Esophagus squamous epithelium (tissue), 5 donors: ENCODE results near the gene CAMK2A. TPM values are rescaled to one million over a fixed set of nuclear protein-coding genes. Genes with fewer than 3 reads are reported as not detected.

Experiments used
- DNase-seq: peaks from one replicate; lab custom pipeline; 2025; lab: John Stamatoyannopoulos, UW
- H3K27ac ChIP-seq, 4 donors: fragments of 200-600 bp; sonication (generic); one replicate each; pipeline ENCODE4 v1.5.1; 2016 to 2019; ENCODE audit warnings: mild to moderate bottlenecking in 1 of 4
- H3K27me3 ChIP-seq, 4 donors: fragments of 200-600 bp; sonication (generic); 1 replicate in 3 of 4; 2 replicates in 1 of 4; pipeline versions ENCODE4 v1.5.1 to v1.6.0; 2017 to 2021; ENCODE audit warnings: antibody characterized with exemption in 1 of 4
- H3K36me3 ChIP-seq, 3 donors: fragments of 200-600 bp; sonication (generic); one replicate each; pipeline ENCODE4 v1.5.1; 2016 to 2019
- H3K4me1 ChIP-seq, 3 donors: fragments of 200-600 bp; sonication (generic); one replicate each; pipeline ENCODE4 v1.5.1; 2017 to 2019
- H3K4me3 ChIP-seq, 4 donors: fragments of 200-600 bp; sonication (generic); 1 replicate in 3 of 4; 2 replicates in 1 of 4; pipeline ENCODE4 v1.5.1; 2016 to 2019; ENCODE audit warnings: mild to moderate bottlenecking in 2 of 4, moderate library complexity in 1 of 4
- H3K9me3 ChIP-seq, 3 donors: fragments of 200-600 bp; sonication (generic); one replicate each; pipeline ENCODE4 v1.5.1; 2016 to 2019
- POLR2A ChIP-seq, 4 donors: fragments of 450-650 bp; IDR thresholded peaks; one replicate each; pipeline ENCODE4 v1.6.1; 2017; ENCODE audit warnings: antibody characterized with exemption in 4 of 4, mild to moderate bottlenecking in 4 of 4, moderate library complexity in 3 of 4
- WGBS, 2 donors: methylation state at CpG; one replicate each; pipeline ENCODE4 v1.1.5; 2018; 5-methylcytosine and 5-hydroxymethylcytosine counted together
- intact Hi-C: fragments of 100-400 bp; cut with DNase I; formaldehyde crosslinking; loops from one replicate; pipeline ENCODE4 v1.15.0; 2022
- total RNA-seq, 4 donors: library from RNA; depleted of rRNA; stranded (reverse); fragments of >200 nt; gene quantifications; one replicate each; pipeline ENCODE4 v1.1.0, GENCODE V29; 2016
- TF ChIP-seq, protein P1 (sequence below), 6 experiments: fragments of 450-650 bp in 4 of 6; fragments of 200-600 bp in 2 of 6; sonication (generic) in 2 of 6; IDR thresholded peaks; one replicate each; pipeline ENCODE4 v1.5.1; 2016 to 2019; ENCODE audit warnings: antibody characterized with exemption in 6 of 6, mild to moderate bottlenecking in 4 of 6, moderate library complexity in 4 of 6
- donor health status: DM: yes; HTN: yes; CAD: no.

CAMK2A gene
- total RNA-seq, 4 donors from 2014 or later = 0.04 TPM; not detected in 3

DNA sequence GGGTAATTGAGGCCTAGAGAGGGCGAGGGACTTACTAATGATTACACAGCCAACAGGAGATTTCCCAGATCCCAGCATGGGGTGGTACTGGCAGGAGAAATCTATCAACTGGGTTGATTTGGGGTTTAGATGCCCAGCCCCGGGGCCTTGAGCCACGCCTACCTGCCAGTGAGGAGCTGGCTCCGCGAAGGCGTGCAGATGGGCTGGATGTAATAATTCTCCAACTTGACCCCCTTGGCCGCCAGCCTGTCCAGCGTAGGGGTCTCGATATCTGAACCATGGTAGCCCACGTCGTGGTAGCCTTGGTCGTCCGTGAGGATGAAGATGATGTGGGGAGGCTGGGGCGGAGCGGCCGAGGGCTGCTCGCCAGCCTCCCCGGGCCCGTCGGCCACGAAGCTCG, 12.3 kb upstream of the CAMK2A start:
- TF ChIP-seq POLR2A (IDR thresholded peaks at IDR 0.05) = no peak
- TF ChIP-seq, protein P1, sequence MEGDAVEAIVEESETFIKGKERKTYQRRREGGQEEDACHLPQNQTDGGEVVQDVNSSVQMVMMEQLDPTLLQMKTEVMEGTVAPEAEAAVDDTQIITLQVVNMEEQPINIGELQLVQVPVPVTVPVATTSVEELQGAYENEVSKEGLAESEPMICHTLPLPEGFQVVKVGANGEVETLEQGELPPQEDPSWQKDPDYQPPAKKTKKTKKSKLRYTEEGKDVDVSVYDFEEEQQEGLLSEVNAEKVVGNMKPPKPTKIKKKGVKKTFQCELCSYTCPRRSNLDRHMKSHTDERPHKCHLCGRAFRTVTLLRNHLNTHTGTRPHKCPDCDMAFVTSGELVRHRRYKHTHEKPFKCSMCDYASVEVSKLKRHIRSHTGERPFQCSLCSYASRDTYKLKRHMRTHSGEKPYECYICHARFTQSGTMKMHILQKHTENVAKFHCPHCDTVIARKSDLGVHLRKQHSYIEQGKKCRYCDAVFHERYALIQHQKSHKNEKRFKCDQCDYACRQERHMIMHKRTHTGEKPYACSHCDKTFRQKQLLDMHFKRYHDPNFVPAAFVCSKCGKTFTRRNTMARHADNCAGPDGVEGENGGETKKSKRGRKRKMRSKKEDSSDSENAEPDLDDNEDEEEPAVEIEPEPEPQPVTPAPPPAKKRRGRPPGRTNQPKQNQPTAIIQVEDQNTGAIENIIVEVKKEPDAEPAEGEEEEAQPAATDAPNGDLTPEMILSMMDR (IDR thresholded peaks at IDR 0.05) = no peak
- Histone ChIP-seq H3K27ac (peak overlapping the region in 3 of 4 donors; percentile 25 to 80 (median 73)), H3K9me3 (no peaks in the 10 kb centered on the region), H3K4me3 (peak overlapping the region; percentile 23 to 66 (median 44)), H3K27me3 (peaks cover 0 to 42% (median 0%) of the 10 kb centered on the region in 4 donors), H3K4me1 (peaks cover 42 to 75% (median 49%) of the 10 kb centered on the region in 3 donors), H3K36me3 (no peaks in the 10 kb centered on the region)
- 10 to 47% methylated on average over 8 of the region's 22 CpGs for WGBS, 2 donors
- no peak for DNase-seq
- intact Hi-C loops = no loop called here

DNA sequence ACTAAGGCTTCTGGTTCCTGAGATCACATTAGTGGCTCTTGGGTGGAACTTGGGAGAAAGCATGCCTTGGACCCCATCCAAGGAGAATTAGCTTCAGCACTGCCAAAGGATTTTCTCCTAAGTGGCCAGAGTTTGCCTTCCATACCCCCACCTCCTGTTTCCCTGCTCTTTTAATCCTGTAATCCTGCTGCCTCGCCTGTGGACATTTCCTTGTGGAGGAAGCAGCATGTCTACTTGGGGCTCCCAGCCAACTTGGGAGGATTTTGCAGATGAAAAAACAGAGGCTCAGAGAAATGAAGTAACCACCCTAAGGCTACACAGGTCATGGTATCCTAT, 11.6 kb upstream of the CAMK2A start:
- H3K9me3 ChIP-seq = no peaks in the 10 kb centered on the region
- H3K36me3 ChIP-seq = no peaks in the 10 kb centered on the region
- TF ChIP-seq POLR2A (IDR thresholded peaks at IDR 0.05) = no peak
- TF ChIP-seq, protein P1 (IDR thresholded peaks at IDR 0.05) = no peak
- peaks cover 0 to 42% (median 0%) of the 10 kb centered on the region in 4 donors for H3K27me3 ChIP-seq
- DNase-seq = no peak
- WGBS, 2 donors = 0 to 9% methylated on average over 1 of the region's 1 CpG
- H3K4me3 ChIP-seq = no peak overlapping the region
- H3K27ac ChIP-seq = peak overlapping the region in 2 of 4 donors; percentile 55 to 77
- H3K4me1 ChIP-seq = peaks cover 42 to 82% (median 56%) of the 10 kb centered on the region in 3 donors
- intact Hi-C loops = no loop called here

DNA sequence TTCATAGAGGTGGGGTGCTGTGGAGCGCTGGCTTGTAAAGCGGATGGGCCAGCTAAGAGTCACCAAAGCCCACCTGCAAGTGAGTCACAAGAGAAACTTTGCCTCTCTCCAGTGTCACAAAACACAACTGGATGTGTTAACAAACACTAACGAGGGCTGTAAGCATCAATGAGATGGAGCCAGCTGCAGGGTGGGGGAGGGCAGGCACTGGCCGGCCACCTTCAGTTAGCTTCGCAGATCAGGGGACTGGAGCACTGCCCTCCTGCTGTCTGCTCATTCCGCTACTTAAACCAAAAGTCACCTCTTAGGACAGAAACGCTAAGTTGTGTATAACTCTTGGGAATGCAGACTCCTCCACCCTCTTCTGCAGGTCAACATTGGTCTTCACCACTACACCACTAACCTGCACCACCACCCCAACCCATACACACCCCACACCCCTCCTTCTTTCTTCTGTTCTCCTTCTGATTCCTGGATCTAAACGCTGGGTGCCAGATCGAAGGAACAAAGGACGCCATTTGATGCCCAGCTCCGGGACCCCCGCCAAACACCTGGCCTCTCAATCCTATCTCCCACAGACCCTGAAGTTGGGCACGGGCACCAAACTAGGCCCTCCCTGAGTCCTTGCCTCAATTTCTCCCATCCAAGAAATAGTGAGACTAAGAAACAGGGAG, 11.1 kb upstream of the CAMK2A start:
- no peak overlapping the region for H3K4me3 ChIP-seq
- H3K9me3 ChIP-seq = no peaks in the 10 kb centered on the region
- peaks cover 42 to 87% (median 61%) of the 10 kb centered on the region in 3 donors for H3K4me1 ChIP-seq
- H3K27ac ChIP-seq = peak overlapping the region; percentile 71 to 85 (median 81)
- no peak for TF ChIP-seq POLR2A (IDR thresholded peaks at IDR 0.05)
- TF ChIP-seq, protein P1 (IDR thresholded peaks at IDR 0.05) = no peak
- WGBS, 2 donors = 72 to 88% methylated on average over 9 to 10 of the region's 13 CpGs
- no peak for DNase-seq
- peaks cover 0 to 42% (median 0%) of the 10 kb centered on the region in 4 donors for H3K27me3 ChIP-seq
- intact Hi-C loops = no loop called here
- H3K36me3 ChIP-seq = no peaks in the 10 kb centered on the region

DNA sequence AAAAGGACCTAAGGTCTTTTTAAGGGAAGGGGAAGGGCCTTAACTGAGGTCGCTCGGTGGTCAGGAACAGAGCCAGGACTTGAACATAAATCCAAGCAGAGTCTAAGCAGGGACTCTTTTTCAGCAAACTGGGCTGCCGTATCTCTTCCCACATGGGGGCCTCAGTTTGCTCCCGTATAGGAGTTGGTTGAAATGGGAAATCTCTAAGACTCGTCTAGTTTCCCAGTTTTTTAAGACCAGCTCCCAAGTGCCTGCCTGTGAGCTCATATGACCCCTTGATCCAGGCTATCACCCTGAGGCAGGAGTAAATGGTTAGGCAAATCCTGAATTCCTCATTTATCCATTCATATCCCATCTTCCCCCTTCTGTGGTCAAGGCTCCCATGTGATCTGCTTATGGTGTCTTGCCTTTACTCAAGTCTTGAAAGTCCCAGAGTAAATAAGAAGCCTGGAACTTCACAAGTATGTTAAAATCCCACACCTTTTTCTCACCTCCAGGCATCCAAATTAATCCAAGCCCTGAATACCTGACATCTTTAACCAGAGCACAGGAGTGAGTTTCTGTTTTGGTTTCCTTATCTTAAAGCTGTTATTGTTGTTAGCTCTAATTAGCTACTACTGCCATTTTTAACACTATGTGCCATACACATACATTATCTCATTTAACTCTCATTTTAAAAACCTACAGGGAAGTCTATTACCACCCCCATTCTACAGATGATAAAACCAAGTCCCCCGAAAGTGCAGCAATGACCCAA, 10.2 kb upstream of the CAMK2A start:
- Histone ChIP-seq H3K4me1 (peaks cover 49 to 96% (median 69%) of the 10 kb centered on the region in 3 donors), H3K27me3 (peaks cover 0 to 42% (median 0%) of the 10 kb centered on the region in 4 donors), H3K36me3 (no peaks in the 10 kb centered on the region), H3K27ac (peak overlapping the region; percentile 71 to 85 (median 81)), H3K9me3 (no peaks in the 10 kb centered on the region), H3K4me3 (no peak overlapping the region)
- DNase-seq = no peak
- intact Hi-C loops = no loop called here
- WGBS, 2 donors = 47 to 49% methylated on average over 5 to 6 of the region's 6 CpGs
- TF ChIP-seq, protein P1 (IDR thresholded peaks at IDR 0.05) = no peak
- no peak for TF ChIP-seq POLR2A (IDR thresholded peaks at IDR 0.05)
